ENCODE data around the gene CCDC88B.
"Not testable (repeated sequence)": the region's sequence is repeated elsewhere in the genome, so short reads cannot be mapped to it uniquely, and the experiment has no call there.

The CCDC88B gene

GRCh38 chr11:64299847-64300648 lies 40.0 kb upstream of the CCDC88B start, which contains the start of gene CATSPERZ:
Gene CATSPERZ (plus strand): TSS chr11:64300358. CDS start chr11:64300411, 53 bp downstream.
- FAIRE-seq (no peak), DNase-seq (ENCODE audit: insufficient read length, low spot score) (no peak)
- TF ChIP-seq POLR2A (IDR thresholded peaks at IDR 0.05; ENCODE audit: low read depth, low read length), result no peak

DNA sequence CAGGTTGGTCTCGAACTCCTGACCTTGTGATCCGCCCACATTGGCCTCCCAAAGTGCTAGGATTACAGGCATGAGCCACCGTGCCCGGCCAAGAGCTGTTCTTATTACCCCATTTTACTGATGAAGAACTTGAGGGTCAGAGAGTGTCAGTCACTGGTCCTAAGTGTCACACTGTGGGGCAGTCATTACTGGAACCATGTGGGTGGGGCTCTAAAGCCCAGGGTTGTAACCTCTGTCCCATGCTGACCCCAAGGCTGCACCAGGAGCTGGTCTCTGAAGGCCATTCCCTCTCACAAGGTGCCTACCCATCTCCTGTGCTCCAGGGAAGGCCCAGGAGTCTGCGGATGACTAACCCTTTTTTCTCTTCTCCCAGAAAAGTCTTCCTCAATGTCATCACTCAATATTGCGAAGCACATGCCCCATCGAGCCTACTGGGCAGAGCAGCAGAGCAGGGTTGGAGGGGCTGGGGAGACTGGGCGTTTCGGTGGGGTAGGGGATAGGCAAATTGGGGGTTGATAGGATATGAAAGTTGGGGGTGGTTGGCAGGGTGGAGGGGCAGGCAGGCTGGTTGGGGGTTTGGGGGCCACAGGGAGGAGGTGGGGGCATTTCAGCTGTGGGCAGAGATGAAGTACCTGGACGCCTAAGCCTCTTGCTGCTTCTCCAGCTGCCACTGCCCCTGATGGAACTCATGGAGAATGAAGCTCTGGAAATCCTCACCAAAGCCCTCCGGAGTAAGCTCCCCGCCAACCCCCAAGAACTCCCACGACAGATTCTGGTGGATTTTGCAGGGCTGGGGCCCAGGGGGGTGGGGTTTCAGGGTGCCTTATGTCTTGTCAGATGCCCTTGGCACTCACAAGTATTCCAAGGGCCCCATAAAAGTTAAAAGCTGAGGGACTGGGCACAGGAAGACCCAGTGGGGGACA lies 36.6 kb upstream of the CCDC88B start:
- no peak for TF ChIP-seq POLR2A (IDR thresholded peaks at IDR 0.05; ENCODE audit: low read depth, low read length)
- FAIRE-seq (no peak), DNase-seq (ENCODE audit: insufficient read length, low spot score) (no peak)

DNA sequence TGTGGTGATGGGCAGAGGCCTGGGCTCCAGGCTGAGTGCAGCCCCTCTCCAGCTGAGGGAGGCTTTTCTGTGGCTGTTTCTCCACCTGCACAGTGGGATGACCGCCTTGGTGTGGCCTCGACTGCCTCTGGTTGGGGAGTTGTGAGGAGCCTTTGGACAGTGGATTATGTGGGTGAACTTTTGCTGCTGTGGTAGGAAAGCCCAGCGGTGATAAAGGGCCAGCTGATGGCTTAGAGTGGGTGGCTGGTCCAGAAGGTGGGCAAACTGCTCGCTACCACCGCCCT lies 36.0 kb upstream of the CCDC88B start:
- FAIRE-seq (no peak), DNase-seq (ENCODE audit: insufficient read length, low spot score) (no peak)
- no peak for TF ChIP-seq POLR2A (IDR thresholded peaks at IDR 0.05; ENCODE audit: low read depth, low read length)

DNA sequence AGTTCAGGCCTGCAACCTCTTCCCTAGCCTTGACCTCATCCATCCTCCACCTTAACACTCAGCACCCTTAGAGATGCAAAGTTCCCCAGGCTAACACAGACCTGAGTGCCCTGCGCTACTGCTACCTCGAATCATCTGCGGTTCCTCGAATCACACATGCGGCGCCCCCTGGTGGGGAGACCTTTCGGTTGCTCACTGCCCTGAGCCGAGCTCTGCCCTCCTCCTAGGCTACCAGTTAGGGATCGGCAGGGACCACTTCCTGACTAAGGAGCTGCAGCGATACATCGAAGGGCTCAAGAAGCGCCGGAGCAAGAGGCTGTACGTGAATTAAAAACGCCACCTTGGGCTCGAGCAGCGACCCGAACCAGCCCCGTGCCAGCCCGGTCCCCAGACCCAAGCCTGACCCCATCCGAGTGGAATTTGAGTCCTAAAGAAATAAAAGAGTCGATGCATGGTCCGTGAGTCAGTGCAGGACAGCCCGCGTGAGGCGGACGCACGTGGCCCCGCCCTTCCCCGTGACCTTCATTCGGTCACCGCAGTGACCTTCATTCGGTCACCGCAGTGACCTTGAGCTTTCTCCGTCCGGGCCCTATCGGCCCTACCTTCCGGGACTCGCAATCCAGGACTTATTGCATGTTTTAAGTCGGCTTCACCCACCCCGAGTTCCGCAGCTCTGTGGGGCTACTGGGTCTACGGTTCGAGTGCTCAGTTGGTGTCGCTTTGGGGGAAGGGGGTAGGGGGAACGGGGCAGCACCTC lies 35.5 kb upstream of the CCDC88B start:
- TF ChIP-seq POLR2A (IDR thresholded peaks at IDR 0.05; ENCODE audit: low read depth, low read length), result no peak
- no peak for FAIRE-seq

GRCh38 chr11:64305075-64305690 lies 34.8 kb upstream of the CCDC88B start, which contains the start of gene ESRRA:
Gene ESRRA (plus strand): TSS chr11:64305524. CDS start chr11:64307180, 1,656 bp downstream.
- peak; percentile 48; the same call in 1 of the 2 replicates for TF ChIP-seq POLR2A (IDR thresholded peaks at IDR 0.05; ENCODE audit: low read depth, low read length)
- peak; percentile 95 for DNase-seq (ENCODE audit: insufficient read length, low spot score)
- no peak for FAIRE-seq

More for the DNA sequence above, 35.5 kb upstream of the CCDC88B start:
- DNase-seq (ENCODE audit: insufficient read length, low spot score), result peak; percentile 95

GRCh38 chr11:64305691-64306562 lies 34.1 kb upstream of the CCDC88B start:
- FAIRE-seq, result no peak
- no peak for TF ChIP-seq POLR2A (IDR thresholded peaks at IDR 0.05; ENCODE audit: low read depth, low read length)
- DNase-seq (ENCODE audit: insufficient read length, low spot score), result no peak

DNA sequence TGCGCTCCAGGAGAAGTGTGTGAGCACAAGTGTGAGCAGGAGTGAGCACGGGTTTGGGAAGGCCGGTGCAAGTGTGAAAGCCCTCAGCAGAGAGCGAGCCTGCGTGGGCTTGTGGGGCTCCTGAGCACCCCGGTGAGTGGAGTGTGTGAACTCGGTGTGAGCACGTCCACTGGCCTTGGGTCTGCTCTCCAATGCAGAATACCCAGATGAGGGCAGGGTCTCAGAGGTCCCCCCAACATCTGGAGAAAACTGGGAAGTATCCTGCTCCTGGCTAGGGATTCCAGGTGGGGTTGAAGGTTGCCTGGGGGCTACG lies 33.5 kb upstream of the CCDC88B start:
- DNase-seq (ENCODE audit: insufficient read length, low spot score) (no peak), FAIRE-seq (no peak)
- TF ChIP-seq POLR2A (IDR thresholded peaks at IDR 0.05; ENCODE audit: low read depth, low read length), result no peak

GRCh38 chr11:64306876-64307622 lies 33.0 kb upstream of the CCDC88B start:
- no peak for TF ChIP-seq POLR2A (IDR thresholded peaks at IDR 0.05; ENCODE audit: low read depth, low read length)
- DNase-seq (ENCODE audit: insufficient read length, low spot score), result no peak
- no peak for FAIRE-seq

DNA sequence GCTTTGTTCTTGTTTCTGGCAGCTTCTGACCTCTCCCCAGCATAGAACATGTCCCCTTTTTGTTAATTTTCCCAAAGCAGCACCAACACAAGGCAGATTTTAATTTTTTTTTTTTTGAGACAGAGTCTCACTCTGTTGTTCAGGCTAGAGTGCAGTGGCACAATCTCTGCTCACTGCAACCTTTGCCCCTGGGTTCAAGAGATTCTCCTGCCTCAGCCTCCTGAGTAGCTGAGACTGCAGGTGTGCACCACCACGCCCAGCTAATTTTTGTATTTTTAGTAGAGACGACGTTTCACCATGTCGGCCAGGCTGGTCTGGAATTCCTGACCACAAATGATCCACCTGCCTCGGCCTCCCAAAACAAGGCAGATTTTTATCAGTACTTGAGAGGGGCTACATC lies 32.2 kb upstream of the CCDC88B start:
- FAIRE-seq; DNase-seq (ENCODE audit: insufficient read length, low spot score): not testable (repeated sequence)

- TF ChIP-seq POLR2A (IDR thresholded peaks at IDR 0.05; ENCODE audit: low read depth, low read length), result no peak
- FAIRE-seq (no peak), DNase-seq (ENCODE audit: insufficient read length, low spot score) (no peak)
Measured at GRCh38 chr11:64312947-64313346, 27.1 kb upstream of the CCDC88B start.

GRCh38 chr11:64313491-64314145 lies 26.4 kb upstream of the CCDC88B start:
- FAIRE-seq (no peak), DNase-seq (ENCODE audit: insufficient read length, low spot score) (no peak)
- TF ChIP-seq POLR2A (IDR thresholded peaks at IDR 0.05; ENCODE audit: low read depth, low read length), result no peak

Data from H54 (cell line).